ENCODE data around the gene RAB44. TPM values are rescaled to one million over a fixed set of nuclear protein-coding genes. Genes with fewer than 3 reads are reported as not detected.

Gene RAB44
- total and polyA plus RNA-seq, 3 experiments from 2014 or later: not detected

- Mint-ChIP-seq H3K4me1 (peaks cover 8 to 11% (median 10%) of the 10 kb centered on the region in 3 donors), H3K27ac (no peak overlapping the region), H3K9me3 (no peaks in the 10 kb centered on the region), H3K4me3 (no peak overlapping the region), H3K27me3 (peaks cover 6 to 20% of the 10 kb centered on the region in 2 donors), H3K36me3 (no peaks in the 10 kb centered on the region)
- CTCF ChIA-PET: no interaction called here
- Histone ChIP-seq H3K27me3 (ENCODE audit: insufficient read depth, low read length, poor library complexity, severe bottlenecking) (peaks cover 4% of the 10 kb centered on the region), H3K4me1 (ENCODE audit: insufficient read depth, low read length) (peaks cover 11% of the 10 kb centered on the region), H3K4me3 (ENCODE audit: low read length) (no peak overlapping the region), H3K27ac (ENCODE audit: low read depth, low read length) (no peak overlapping the region), H3K9me3 (ENCODE audit: low read length) (no peaks in the 10 kb centered on the region), H3K36me3 (ENCODE audit: insufficient read depth, low read length) (no peaks in the 10 kb centered on the region)
- POLR2A ChIA-PET: no interaction called here
- DNase-seq: no peak
These were observed 32.4 kb upstream of the RAB44 start for GRCh38 chr6:36665180-36665579.

GRCh38 chr6:36666287-36666686, 31.3 kb upstream of the RAB44 start:
- Mint-ChIP-seq H3K4me3 (no peak overlapping the region), H3K27me3 (peaks cover 6 to 19% of the 10 kb centered on the region in 2 donors), H3K36me3 (no peaks in the 10 kb centered on the region), H3K27ac (no peak overlapping the region), H3K4me1 (peaks cover 8 to 11% (median 10%) of the 10 kb centered on the region in 3 donors), H3K9me3 (no peaks in the 10 kb centered on the region)
- POLR2A ChIA-PET: no interaction called here
- H3K27ac ChIP-seq (ENCODE audit: low read depth, low read length): no peak overlapping the region
- no peak for DNase-seq
- no peaks in the 10 kb centered on the region for H3K36me3 ChIP-seq (ENCODE audit: insufficient read depth, low read length)
- CTCF ChIA-PET: interaction anchor here (0.9 kb wide), 1 partner anchor 14 kb away, joined by 3 read pairs; no protein-coding TSS in a partner anchor
- no peaks in the 10 kb centered on the region for H3K9me3 ChIP-seq (ENCODE audit: low read length)
- peaks cover 11% of the 10 kb centered on the region for H3K4me1 ChIP-seq (ENCODE audit: insufficient read depth, low read length)
- H3K4me3 ChIP-seq (ENCODE audit: low read length): no peak overlapping the region
- no peaks in the 10 kb centered on the region for H3K27me3 ChIP-seq (ENCODE audit: insufficient read depth, low read length, poor library complexity, severe bottlenecking)

GRCh38 chr6:36666826-36667591, 30.6 kb upstream of the RAB44 start:
- H3K27ac Mint-ChIP-seq: no peak overlapping the region
- no peak overlapping the region for H3K4me3 Mint-ChIP-seq
- no peaks in the 10 kb centered on the region for H3K9me3 Mint-ChIP-seq
- no peak for DNase-seq
- Histone ChIP-seq H3K27me3 (ENCODE audit: insufficient read depth, low read length, poor library complexity, severe bottlenecking) (no peaks in the 10 kb centered on the region), H3K36me3 (ENCODE audit: insufficient read depth, low read length) (no peaks in the 10 kb centered on the region), H3K4me1 (ENCODE audit: insufficient read depth, low read length) (peaks cover 11% of the 10 kb centered on the region), H3K9me3 (ENCODE audit: low read length) (no peaks in the 10 kb centered on the region), H3K4me3 (ENCODE audit: low read length) (no peak overlapping the region), H3K27ac (ENCODE audit: low read depth, low read length) (no peak overlapping the region)
- peaks cover 6 to 19% of the 10 kb centered on the region in 2 donors for H3K27me3 Mint-ChIP-seq
- H3K36me3 Mint-ChIP-seq: no peaks in the 10 kb centered on the region
- POLR2A ChIA-PET: no interaction called here
- CTCF ChIA-PET: interaction anchor here (0.9 to 1.5 kb wide), 2 partner anchors 12 to 13 kb away, joined by 3 to 4 read pairs; partner anchors contain the start of gene CDKN1A
- H3K4me1 Mint-ChIP-seq: peaks cover 8 to 11% (median 10%) of the 10 kb centered on the region in 3 donors

GRCh38 chr6:36668591-36668990, 29.0 kb upstream of the RAB44 start:
- Histone ChIP-seq H3K4me1 (ENCODE audit: insufficient read depth, low read length) (no peaks in the 10 kb centered on the region), H3K36me3 (ENCODE audit: insufficient read depth, low read length) (no peaks in the 10 kb centered on the region), H3K4me3 (ENCODE audit: low read length) (no peak overlapping the region), H3K27me3 (ENCODE audit: insufficient read depth, low read length, poor library complexity, severe bottlenecking) (no peaks in the 10 kb centered on the region), H3K9me3 (ENCODE audit: low read length) (no peaks in the 10 kb centered on the region), H3K27ac (ENCODE audit: low read depth, low read length) (no peak overlapping the region)
- DNase-seq: no peak
- Mint-ChIP-seq H3K36me3 (no peaks in the 10 kb centered on the region), H3K4me1 (peaks cover 0 to 2% (median 0%) of the 10 kb centered on the region in 3 donors), H3K4me3 (no peak overlapping the region), H3K27me3 (peaks cover 6 to 10% of the 10 kb centered on the region in 2 donors), H3K27ac (no peak overlapping the region), H3K9me3 (no peaks in the 10 kb centered on the region)
- CTCF ChIA-PET: interaction anchor here (1.5 to 2.3 kb wide), 2 partner anchors 10 to 12 kb away, joined by 4 to 8 read pairs; partner anchors contain the start of gene CDKN1A
- POLR2A ChIA-PET: no interaction called here

GRCh38 chr6:36669002-36669401, 28.6 kb upstream of the RAB44 start:
- DNase-seq: no peak
- Mint-ChIP-seq H3K36me3 (no peaks in the 10 kb centered on the region), H3K27me3 (peaks cover 6 to 10% of the 10 kb centered on the region in 2 donors), H3K4me1 (peaks cover 0 to 2% (median 0%) of the 10 kb centered on the region in 3 donors), H3K4me3 (no peak overlapping the region), H3K9me3 (no peaks in the 10 kb centered on the region), H3K27ac (no peak overlapping the region)
- POLR2A ChIA-PET: no interaction called here
- no peaks in the 10 kb centered on the region for H3K4me1 ChIP-seq (ENCODE audit: insufficient read depth, low read length)
- H3K27me3 ChIP-seq (ENCODE audit: insufficient read depth, low read length, poor library complexity, severe bottlenecking): no peaks in the 10 kb centered on the region
- no peak overlapping the region for H3K4me3 ChIP-seq (ENCODE audit: low read length)
- no peaks in the 10 kb centered on the region for H3K36me3 ChIP-seq (ENCODE audit: insufficient read depth, low read length)
- CTCF ChIA-PET: interaction anchor here (2.3 kb wide), 1 partner anchor 11 kb away, joined by 8 read pairs; no protein-coding TSS in a partner anchor
- no peaks in the 10 kb centered on the region for H3K9me3 ChIP-seq (ENCODE audit: low read length)
- no peak overlapping the region for H3K27ac ChIP-seq (ENCODE audit: low read depth, low read length)

- H3K36me3 ChIP-seq (ENCODE audit: insufficient read depth, low read length): no peaks in the 10 kb centered on the region
- peaks cover 3 to 10% of the 10 kb centered on the region in 2 donors for H3K27me3 Mint-ChIP-seq
- no peak overlapping the region for H3K27ac Mint-ChIP-seq
- H3K4me1 Mint-ChIP-seq: no peaks in the 10 kb centered on the region
- H3K9me3 Mint-ChIP-seq: no peaks in the 10 kb centered on the region
- ChIA-PET POLR2A (no interaction called here), CTCF (interaction anchor here (1.1 to 2.3 kb wide), 2 partner anchors 8 to 10 kb away, joined by 3 to 8 read pairs; partner anchors contain the start of gene CDKN1A)
- DNase-seq: no peak
- no peaks in the 10 kb centered on the region for H3K4me1 ChIP-seq (ENCODE audit: insufficient read depth, low read length)
- no peak overlapping the region for H3K4me3 Mint-ChIP-seq
- no peaks in the 10 kb centered on the region for H3K36me3 Mint-ChIP-seq
- H3K9me3 ChIP-seq (ENCODE audit: low read length): no peaks in the 10 kb centered on the region
- no peaks in the 10 kb centered on the region for H3K27me3 ChIP-seq (ENCODE audit: insufficient read depth, low read length, poor library complexity, severe bottlenecking)
- H3K4me3 ChIP-seq (ENCODE audit: low read length): no peak overlapping the region
- H3K27ac ChIP-seq (ENCODE audit: low read depth, low read length): no peak overlapping the region
These were observed 27.4 kb upstream of the RAB44 start for GRCh38 chr6:36670271-36670670.

GRCh38 chr6:36671687-36672375, 25.8 kb upstream of the RAB44 start:
- CTCF ChIA-PET: interaction anchor here (1.3 kb wide), 1 partner anchor 9 kb away, joined by 3 read pairs; no protein-coding TSS in a partner anchor
- Histone ChIP-seq H3K27ac (ENCODE audit: low read depth, low read length) (no peak overlapping the region), H3K27me3 (ENCODE audit: insufficient read depth, low read length, poor library complexity, severe bottlenecking) (no peaks in the 10 kb centered on the region), H3K36me3 (ENCODE audit: insufficient read depth, low read length) (no peaks in the 10 kb centered on the region), H3K9me3 (ENCODE audit: low read length) (no peaks in the 10 kb centered on the region), H3K4me1 (ENCODE audit: insufficient read depth, low read length) (no peaks in the 10 kb centered on the region), H3K4me3 (ENCODE audit: low read length) (no peak overlapping the region)
- Mint-ChIP-seq H3K27ac (peak overlapping the region in 1 of 8 donors; percentile 45), H3K36me3 (no peaks in the 10 kb centered on the region), H3K4me1 (no peaks in the 10 kb centered on the region), H3K27me3 (peaks cover 3 to 6% of the 10 kb centered on the region in 2 donors), H3K9me3 (no peaks in the 10 kb centered on the region), H3K4me3 (no peak overlapping the region)
- POLR2A ChIA-PET: no interaction called here
- no peak for DNase-seq

- Mint-ChIP-seq H3K27me3 (peaks cover 0 to 4% of the 10 kb centered on the region in 2 donors), H3K27ac (peak overlapping the region in 1 of 8 donors; percentile 17), H3K9me3 (no peaks in the 10 kb centered on the region), H3K36me3 (peaks cover 0 to 4% (median 0%) of the 10 kb centered on the region in 3 donors), H3K4me1 (peaks cover 14 to 19% (median 18%) of the 10 kb centered on the region in 3 donors), H3K4me3 (no peak overlapping the region)
- H3K9me3 ChIP-seq (ENCODE audit: low read length): no peaks in the 10 kb centered on the region
- H3K4me1 ChIP-seq (ENCODE audit: insufficient read depth, low read length): peaks cover 5% of the 10 kb centered on the region
- POLR2A ChIA-PET: no interaction called here
- no peak for DNase-seq
- CTCF ChIA-PET: interaction anchor here (0.6 kb wide), 1 partner anchor 468 kb away, joined by 3 read pairs; no protein-coding TSS in a partner anchor
- no peaks in the 10 kb centered on the region for H3K36me3 ChIP-seq (ENCODE audit: insufficient read depth, low read length)
- H3K27me3 ChIP-seq (ENCODE audit: insufficient read depth, low read length, poor library complexity, severe bottlenecking): no peaks in the 10 kb centered on the region
- H3K4me3 ChIP-seq (ENCODE audit: low read length): no peak overlapping the region
- no peak overlapping the region for H3K27ac ChIP-seq (ENCODE audit: low read depth, low read length)
These were observed 23.7 kb upstream of the RAB44 start for GRCh38 chr6:36673882-36674281.

All from CD8-positive, alpha-beta memory T cell (primary cell).